ENCODE results near the gene CCNYL1. TPM values are rescaled to one million over a fixed set of nuclear protein-coding genes. Genes with fewer than 3 reads are reported as not detected.
A peak's percentile ranks its signal among the peaks of the same experiment; 100 is the strongest.

The CCNYL1 gene
- total and polyA plus RNA-seq, 2 experiments from 2014 or later = 13.7 to 17.6 TPM

- peak overlapping the region; percentile 54 for H3K4me2 ChIP-seq
- peak; percentile 45 for DNase-seq (ENCODE audit: low spot score)
- TF ChIP-seq CTCF (IDR thresholded peaks at IDR 0.05; ENCODE audit: poor library complexity) (no peak), EZH2 (IDR thresholded peaks at IDR 0.05; ENCODE audit: borderline replicate concordance) (no peak), EZH2phosphoT487 (IDR thresholded peaks at IDR 0.05; ENCODE audit: low read depth, severe bottlenecking, unreplicated experiment) (no peak)
- H3K27ac ChIP-seq = peak overlapping the region; percentile 79
- no peaks in the 10 kb centered on the region for H4K20me1 ChIP-seq (ENCODE audit: insufficient read depth, poor library complexity, severe bottlenecking)
- H3K4me3 ChIP-seq = no peak overlapping the region
- H3K79me2 ChIP-seq = no peaks in the 10 kb centered on the region
- H3K9me3 ChIP-seq (ENCODE audit: low read depth) = no peaks in the 10 kb centered on the region
- no peaks in the 10 kb centered on the region for H3K36me3 ChIP-seq (replicated peaks; ENCODE audit: insufficient read depth, low read depth)
- H3K4me1 ChIP-seq (ENCODE audit: insufficient read depth) = peaks cover 3% of the 10 kb centered on the region
- H3K9me2 ChIP-seq (replicated peaks; ENCODE audit: insufficient read depth) = no peaks in the 10 kb centered on the region
- peak overlapping the region; percentile 38 for H2AFZ ChIP-seq
- H3K27me3 ChIP-seq = no peaks in the 10 kb centered on the region
- WGBS (ENCODE audit: low lambda C conversion rate, missing lambda C conversion rate) = 28% methylated on average over 5 of the region's 5 CpGs
Observed at GRCh38 chr2:207676827-207677354, 34.5 kb upstream of the CCNYL1 start.

GRCh38 chr2:207681431-207681830 lies 30.0 kb upstream of the CCNYL1 start:
- H2AFZ ChIP-seq = no peak overlapping the region
- H3K4me2 ChIP-seq = no peak overlapping the region
- H3K4me3 ChIP-seq = no peak overlapping the region
- TF ChIP-seq EZH2 (IDR thresholded peaks at IDR 0.05; ENCODE audit: borderline replicate concordance) (no peak), EZH2phosphoT487 (IDR thresholded peaks at IDR 0.05; ENCODE audit: low read depth, severe bottlenecking, unreplicated experiment) (no peak), CTCF (IDR thresholded peaks at IDR 0.05; ENCODE audit: poor library complexity) (no peak)
- 92% methylated on average over 20 of the region's 52 CpGs for WGBS (ENCODE audit: low lambda C conversion rate, missing lambda C conversion rate)
- peaks cover 13% of the 10 kb centered on the region for H3K4me1 ChIP-seq (ENCODE audit: insufficient read depth)
- H4K20me1 ChIP-seq (ENCODE audit: insufficient read depth, poor library complexity, severe bottlenecking) = no peaks in the 10 kb centered on the region
- no peaks in the 10 kb centered on the region for H3K79me2 ChIP-seq
- no peaks in the 10 kb centered on the region for H3K27me3 ChIP-seq
- H3K36me3 ChIP-seq (replicated peaks; ENCODE audit: insufficient read depth, low read depth) = no peaks in the 10 kb centered on the region
- no peaks in the 10 kb centered on the region for H3K9me3 ChIP-seq (ENCODE audit: low read depth)
- DNase-seq (ENCODE audit: low spot score) = no peak
- H3K27ac ChIP-seq = no peak overlapping the region
- H3K9me2 ChIP-seq (replicated peaks; ENCODE audit: insufficient read depth) = no peaks in the 10 kb centered on the region

GRCh38 chr2:207682557-207682956 lies 28.9 kb upstream of the CCNYL1 start:
- Histone ChIP-seq H3K79me2 (no peaks in the 10 kb centered on the region), H3K4me3 (no peak overlapping the region), H3K9me3 (ENCODE audit: low read depth) (no peaks in the 10 kb centered on the region), H3K27me3 (no peaks in the 10 kb centered on the region), H3K4me1 (ENCODE audit: insufficient read depth) (peaks cover 10% of the 10 kb centered on the region), H3K4me2 (no peak overlapping the region), H4K20me1 (ENCODE audit: insufficient read depth, poor library complexity, severe bottlenecking) (no peaks in the 10 kb centered on the region), H3K27ac (peak overlapping the region; percentile 82), H2AFZ (no peak overlapping the region), H3K9me2 (replicated peaks; ENCODE audit: insufficient read depth) (no peaks in the 10 kb centered on the region), H3K36me3 (replicated peaks; ENCODE audit: insufficient read depth, low read depth) (no peaks in the 10 kb centered on the region)
- 95% methylated on average over 9 of the region's 9 CpGs for WGBS (ENCODE audit: low lambda C conversion rate, missing lambda C conversion rate)
- DNase-seq (ENCODE audit: low spot score) = no peak
- TF ChIP-seq EZH2phosphoT487 (IDR thresholded peaks at IDR 0.05; ENCODE audit: low read depth, severe bottlenecking, unreplicated experiment) = no peak
- no peak for TF ChIP-seq CTCF (IDR thresholded peaks at IDR 0.05; ENCODE audit: poor library complexity)
- TF ChIP-seq EZH2 (IDR thresholded peaks at IDR 0.05; ENCODE audit: borderline replicate concordance) = no peak
